Measurements from ENCODE around the gene CFAP161. TPM values are rescaled to one million over a fixed set of nuclear protein-coding genes. Genes with fewer than 3 reads are reported as not detected.
A peak's percentile ranks its signal among the peaks of the same experiment; 100 is the strongest.

Gene CFAP161
- total RNA-seq, 4 donors from 2014 or later = 0.40 to 0.57 TPM; not detected in 2

- Histone ChIP-seq H3K27ac (no peak overlapping the region), H3K4me3 (no peak overlapping the region), H3K4me1 (peaks cover 0 to 24% (median 0%) of the 10 kb centered on the region in 3 donors), H3K36me3 (no peaks in the 10 kb centered on the region), H3K9me3 (no peaks in the 10 kb centered on the region), H3K27me3 (peaks cover 8% of the 10 kb centered on the region)
- 75 to 78% methylated on average over 1 to 2 of the region's 2 CpGs for WGBS, 2 donors (ENCODE audit: low coverage in 1 of 2)
- no peak for ATAC-seq
- no peak for TF ChIP-seq POLR2AphosphoS5 (IDR thresholded peaks at IDR 0.05)
- no peak for TF ChIP-seq EP300 (IDR thresholded peaks at IDR 0.05)
- no peak for TF ChIP-seq POLR2A (IDR thresholded peaks at IDR 0.05)
- TF ChIP-seq CTCF (IDR thresholded peaks at IDR 0.05) = no peak
These were observed 44.3 kb downstream of the CFAP161 start for GRCh38 chr15:81178365-81178764.

- Histone ChIP-seq H3K36me3 (no peaks in the 10 kb centered on the region), H3K4me1 (peaks cover 0 to 24% (median 0%) of the 10 kb centered on the region in 3 donors), H3K9me3 (no peaks in the 10 kb centered on the region), H3K27ac (peak overlapping the region; percentile 38 to 73 (median 52)), H3K27me3 (peaks cover 11% of the 10 kb centered on the region), H3K4me3 (no peak overlapping the region)
- no peak for TF ChIP-seq POLR2AphosphoS5 (IDR thresholded peaks at IDR 0.05)
- TF ChIP-seq POLR2A (IDR thresholded peaks at IDR 0.05) = no peak
- no peak for TF ChIP-seq EP300 (IDR thresholded peaks at IDR 0.05)
- no peak for TF ChIP-seq CTCF (IDR thresholded peaks at IDR 0.05)
- no peak for ATAC-seq
- WGBS, 2 donors (ENCODE audit: low coverage in 1 of 2) = 40 to 60% methylated on average over 1 of the region's 3 CpGs
These were observed 47.1 kb downstream of the CFAP161 start for GRCh38 chr15:81181220-81181619.

- peak overlapping the region; percentile 30 to 51 for H3K4me3 ChIP-seq
- H3K9me3 ChIP-seq = no peaks in the 10 kb centered on the region
- ATAC-seq = peak; percentile 46
- peak overlapping the region; percentile 41 to 75 (median 68) for H3K27ac ChIP-seq
- no peaks in the 10 kb centered on the region for H3K36me3 ChIP-seq
- peaks cover 19% of the 10 kb centered on the region for H3K27me3 ChIP-seq
- TF ChIP-seq CTCF (IDR thresholded peaks at IDR 0.05) (no peak), EP300 (IDR thresholded peaks at IDR 0.05) (no peak)
- WGBS, 2 donors (ENCODE audit: low coverage in 1 of 2) = 21 to 25% methylated on average over 13 of the region's 13 CpGs
- H3K4me1 ChIP-seq = peaks cover 0 to 18% (median 0%) of the 10 kb centered on the region in 3 donors
These were observed 48.1 kb downstream of the CFAP161 start for GRCh38 chr15:81182031-81182755.

- peak; percentile 8 for ATAC-seq
- TF ChIP-seq POLR2A (IDR thresholded peaks at IDR 0.05) = no peak
- TF ChIP-seq CTCF (IDR thresholded peaks at IDR 0.05) = peak in 1 of 4 experiments; percentile 35
- H3K27ac ChIP-seq = peak overlapping the region in 3 of 4 donors; percentile 63 to 75 (median 73)
- no peaks in the 10 kb centered on the region for H3K9me3 ChIP-seq
- peaks cover 0 to 18% (median 0%) of the 10 kb centered on the region in 3 donors for H3K4me1 ChIP-seq
- 3 to 8% methylated on average over 4 to 6 of the region's 13 CpGs for WGBS, 2 donors (ENCODE audit: low coverage in 1 of 2)
- peaks cover 19% of the 10 kb centered on the region for H3K27me3 ChIP-seq
- H3K36me3 ChIP-seq = no peaks in the 10 kb centered on the region
- H3K4me3 ChIP-seq = peak overlapping the region; percentile 30 to 51
These were observed 48.8 kb downstream of the CFAP161 start for GRCh38 chr15:81182756-81183438.

GRCh38 chr15:81183439-81183775 lies 49.3 kb downstream of the CFAP161 start:
- ATAC-seq = no peak
- H3K4me1 ChIP-seq = peaks cover 0 to 18% (median 0%) of the 10 kb centered on the region in 3 donors
- TF ChIP-seq POLR2AphosphoS5 (IDR thresholded peaks at IDR 0.05) = no peak
- TF ChIP-seq POLR2A (IDR thresholded peaks at IDR 0.05) = no peak
- no peak for TF ChIP-seq CTCF (IDR thresholded peaks at IDR 0.05)
- TF ChIP-seq EP300 (IDR thresholded peaks at IDR 0.05) = no peak
- H3K4me3 ChIP-seq = peak overlapping the region; percentile 30 to 51
- no peaks in the 10 kb centered on the region for H3K9me3 ChIP-seq
- no peaks in the 10 kb centered on the region for H3K36me3 ChIP-seq
- peak overlapping the region in 3 of 4 donors; percentile 63 to 75 (median 73) for H3K27ac ChIP-seq
- peaks cover 19% of the 10 kb centered on the region for H3K27me3 ChIP-seq
- 45 to 50% methylated on average over 2 to 4 of the region's 4 CpGs for WGBS, 2 donors (ENCODE audit: low coverage in 1 of 2)

Data from gastroesophageal sphincter (tissue), 4 donors.